ENCODE measurements around the gene UBTD2. TPM values are rescaled to one million over a fixed set of nuclear protein-coding genes. Genes with fewer than 3 reads are reported as not detected.

The UBTD2 gene
- total RNA-seq, 1 experiment from 2014 or later: 38.2 TPM

DNA sequence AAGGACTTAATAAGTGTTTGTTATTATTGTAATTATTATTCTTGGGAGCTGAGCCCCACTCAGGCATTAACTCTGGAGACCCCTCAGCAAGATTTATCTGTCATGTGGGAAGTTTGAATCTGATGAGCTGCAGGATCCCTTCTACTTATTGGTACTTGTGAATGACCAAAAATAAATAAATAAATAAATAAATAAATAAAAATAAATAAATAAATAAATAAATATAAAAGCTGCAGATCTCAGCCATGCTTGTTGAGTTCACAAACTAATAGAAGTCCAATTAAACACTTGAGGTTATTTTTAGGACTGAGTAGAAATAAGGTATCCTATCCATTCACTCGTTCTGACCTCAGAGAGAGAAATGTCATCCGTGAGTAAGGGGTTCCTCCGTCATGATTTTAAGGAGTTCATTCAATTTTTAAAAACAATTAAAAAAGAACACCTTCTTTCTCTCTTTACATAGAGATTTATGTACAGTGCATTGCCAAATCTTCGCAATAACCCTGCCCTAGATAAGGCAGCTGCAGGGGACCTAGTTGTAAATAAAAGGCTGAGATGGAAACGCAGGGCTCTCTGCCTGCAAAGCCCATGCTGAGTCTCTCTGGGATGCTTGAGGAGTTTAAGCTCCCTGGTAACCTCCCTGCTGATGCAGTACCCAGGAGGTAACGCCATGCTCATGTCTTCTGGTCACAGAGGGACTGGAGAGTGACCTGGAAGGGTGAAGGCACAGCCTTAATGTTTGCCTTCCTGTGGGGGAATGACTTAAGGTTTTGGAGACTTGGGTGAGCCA, 88.4 kb downstream of the UBTD2 start:
- no peak for DNase-seq (ENCODE audit: low spot score)

DNA sequence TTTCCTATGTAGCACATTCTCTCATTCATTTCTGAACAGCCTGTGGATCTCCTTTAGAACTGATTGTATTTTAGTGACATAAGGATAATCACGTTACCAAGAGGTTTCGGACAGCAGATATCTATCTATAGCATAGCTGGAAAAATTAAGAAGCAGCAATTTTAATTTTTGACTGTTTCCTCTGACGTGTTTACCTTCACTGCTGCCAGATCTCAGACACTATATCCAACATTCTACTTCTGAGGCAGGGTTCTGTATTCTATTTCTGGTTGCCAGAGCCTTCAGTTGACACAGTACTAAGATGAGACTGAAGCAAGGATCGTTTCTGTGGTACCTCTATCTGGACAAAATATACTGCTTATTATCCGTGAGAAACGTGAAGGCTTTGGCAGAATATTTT, 89.7 kb downstream of the UBTD2 start, which contains the start of gene EFCAB9:
TSS of gene EFCAB9 (plus strand) at position 301 of the 400 bp plus-strand sequence. CDS start at position 302, 1 bp downstream.
- DNase-seq (ENCODE audit: low spot score): no peak

DNA sequence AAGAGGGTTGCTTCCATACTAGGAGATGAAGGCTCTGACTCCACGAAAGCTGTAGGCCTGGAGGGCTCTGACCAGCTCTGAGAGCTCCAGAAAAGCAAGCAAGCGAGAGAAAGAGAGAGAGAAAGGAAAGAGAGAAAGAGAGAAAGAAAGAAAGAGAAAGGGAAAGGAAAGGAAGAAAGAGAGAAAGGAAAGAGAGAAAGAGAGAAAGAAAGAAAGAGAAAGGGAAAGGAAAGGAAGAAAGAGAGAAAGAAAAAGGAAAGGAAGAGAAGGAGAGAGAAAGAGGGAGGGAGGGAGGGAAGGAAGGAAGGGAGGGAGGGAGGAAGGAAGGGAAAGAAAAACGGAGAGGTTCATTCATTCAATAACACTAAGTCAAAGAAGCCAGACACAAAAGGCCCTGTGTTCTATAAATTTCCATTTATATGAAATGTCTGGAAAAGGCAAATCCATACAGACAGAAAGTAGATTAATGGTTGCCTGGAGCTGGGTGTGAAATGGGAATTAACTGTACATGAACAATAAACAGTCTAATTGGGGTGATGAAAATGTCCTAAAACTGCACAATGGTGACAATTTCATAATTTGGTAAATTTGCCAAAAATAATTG, 93.8 kb downstream of the UBTD2 start:
- no peak for DNase-seq (ENCODE audit: low spot score)

DNA sequence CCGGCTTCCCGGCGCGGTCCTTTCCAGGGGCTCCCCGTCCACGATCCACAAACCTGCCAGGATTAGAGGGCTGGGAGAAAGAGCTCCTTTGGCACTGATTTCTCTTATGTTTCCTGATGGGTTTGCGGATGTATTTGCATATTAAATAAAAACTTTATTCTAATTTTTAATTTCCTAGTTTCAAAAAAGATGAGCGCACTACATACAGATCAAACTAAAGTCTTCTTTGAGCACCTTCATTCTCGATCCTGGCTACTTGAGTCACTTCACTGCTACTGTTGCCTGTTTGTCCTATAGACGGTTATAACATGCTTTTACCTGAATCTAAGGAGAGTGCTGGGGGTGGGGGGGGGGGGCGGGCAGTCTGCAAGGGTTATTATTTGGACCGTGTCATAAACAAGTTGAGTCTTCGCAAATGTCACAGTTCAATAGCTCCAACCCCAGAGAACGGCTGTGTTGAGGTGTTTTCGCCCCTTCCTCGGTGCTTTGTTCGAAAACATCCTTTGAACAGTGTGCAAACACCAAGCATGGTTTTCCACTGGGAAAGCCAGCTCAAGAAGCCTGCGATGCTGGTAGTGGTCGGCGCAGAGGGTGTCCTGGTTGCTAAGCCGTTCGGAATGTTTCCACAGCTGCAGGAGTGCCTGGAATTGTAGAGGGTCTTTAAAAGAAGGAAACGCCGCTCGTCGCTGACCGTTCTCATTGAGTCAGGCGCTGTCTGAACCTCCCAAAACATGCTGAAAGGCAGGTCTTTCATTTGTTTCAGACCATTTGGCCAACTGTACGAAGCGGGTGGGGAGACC, 94.5 kb downstream of the UBTD2 start:
- no peak for DNase-seq (ENCODE audit: low spot score)

DNA sequence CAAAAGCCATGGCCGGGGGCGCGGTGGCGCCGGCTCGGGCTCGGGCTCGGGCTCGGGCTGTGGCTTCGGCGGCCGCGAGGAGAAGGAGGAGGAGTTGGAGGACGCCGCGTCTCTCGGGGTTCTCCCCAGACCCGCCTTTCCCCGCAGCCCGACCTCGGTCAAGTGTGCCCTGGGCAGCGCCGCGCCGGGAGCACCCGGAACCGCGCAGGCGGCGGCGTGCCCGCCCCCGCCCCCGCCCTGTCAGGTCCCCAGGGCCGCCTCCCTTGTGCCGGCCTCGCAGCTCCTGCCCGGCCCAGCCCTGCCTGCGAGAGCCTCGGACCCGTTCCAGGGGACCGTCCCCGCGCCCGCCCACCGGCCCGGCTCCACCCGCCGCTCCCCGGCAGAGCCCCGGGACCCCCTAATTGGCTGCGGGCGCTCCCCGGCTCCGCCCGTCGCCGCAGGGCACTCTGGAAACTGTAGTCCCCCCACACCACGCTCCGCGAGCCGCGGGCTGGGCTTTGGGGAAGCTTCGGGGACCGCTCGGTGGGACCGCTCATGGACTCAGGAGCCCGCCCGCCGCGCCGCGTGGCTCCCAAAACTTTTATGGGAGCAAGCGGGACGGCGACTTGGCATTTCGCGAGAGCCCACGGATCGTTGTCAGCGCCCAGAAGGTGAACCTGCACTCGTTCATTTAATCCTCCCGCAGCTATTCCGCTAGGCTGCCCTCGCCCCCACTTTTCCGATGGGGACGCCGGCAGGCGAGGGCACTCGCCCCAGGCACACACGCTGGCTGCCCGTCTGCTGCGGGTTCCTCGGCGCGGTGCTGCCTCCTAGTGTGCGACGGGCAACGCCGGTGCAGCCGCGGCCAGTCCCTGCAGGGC, 95.3 kb downstream of the UBTD2 start, which contains the start of gene STK10:
TSS of gene STK10 (minus strand) at position 192 of the 860 bp plus-strand sequence. CDS start at position 10, 182 bp downstream.
- DNase-seq (ENCODE audit: low spot score): peak; percentile 81

DNA sequence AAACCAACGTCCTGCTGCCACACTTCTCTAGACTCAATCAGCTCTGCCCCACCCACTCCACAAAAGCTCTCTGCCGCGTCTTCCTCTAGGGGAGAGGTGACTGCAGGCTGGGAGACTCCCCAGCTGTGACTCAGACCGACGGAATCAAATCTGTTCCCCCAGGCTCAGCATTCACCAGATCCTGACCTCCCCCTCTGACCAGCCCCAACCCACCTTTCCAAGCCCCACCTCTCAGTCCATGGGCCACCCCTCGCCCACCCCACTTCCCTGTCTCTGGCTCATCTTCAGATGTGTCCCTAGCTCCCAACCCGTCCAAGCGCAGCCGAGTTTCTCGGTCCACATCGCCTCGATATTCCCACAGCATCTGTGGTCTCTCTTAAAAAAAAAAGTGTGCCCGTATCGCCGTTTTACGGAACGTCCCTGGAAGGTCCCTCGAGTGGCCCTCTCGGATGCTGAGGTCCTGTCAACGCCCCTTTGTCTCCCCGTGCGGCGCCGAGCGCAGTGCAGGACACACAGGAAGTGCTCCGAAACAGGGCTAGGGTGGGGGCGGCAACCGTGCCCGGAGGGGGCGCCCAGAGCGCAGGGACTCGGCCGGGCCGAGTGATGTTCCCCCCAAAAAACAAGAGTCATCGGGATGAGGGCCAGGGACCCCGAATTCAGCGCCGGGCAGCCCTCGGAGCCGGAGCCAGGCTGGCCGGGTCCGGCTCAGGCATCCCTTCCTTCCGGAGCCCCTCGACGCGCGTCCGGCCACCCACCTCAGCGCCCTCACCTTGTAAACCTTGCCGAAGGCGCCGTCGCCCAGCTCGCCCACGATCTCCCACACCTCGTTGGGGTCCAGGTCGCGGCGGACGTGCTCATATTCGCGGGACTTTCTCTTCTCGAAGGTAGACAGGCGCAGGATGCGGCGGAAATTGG, 96.2 kb downstream of the UBTD2 start:
- peak; percentile 90 for DNase-seq (ENCODE audit: low spot score)

DNA sequence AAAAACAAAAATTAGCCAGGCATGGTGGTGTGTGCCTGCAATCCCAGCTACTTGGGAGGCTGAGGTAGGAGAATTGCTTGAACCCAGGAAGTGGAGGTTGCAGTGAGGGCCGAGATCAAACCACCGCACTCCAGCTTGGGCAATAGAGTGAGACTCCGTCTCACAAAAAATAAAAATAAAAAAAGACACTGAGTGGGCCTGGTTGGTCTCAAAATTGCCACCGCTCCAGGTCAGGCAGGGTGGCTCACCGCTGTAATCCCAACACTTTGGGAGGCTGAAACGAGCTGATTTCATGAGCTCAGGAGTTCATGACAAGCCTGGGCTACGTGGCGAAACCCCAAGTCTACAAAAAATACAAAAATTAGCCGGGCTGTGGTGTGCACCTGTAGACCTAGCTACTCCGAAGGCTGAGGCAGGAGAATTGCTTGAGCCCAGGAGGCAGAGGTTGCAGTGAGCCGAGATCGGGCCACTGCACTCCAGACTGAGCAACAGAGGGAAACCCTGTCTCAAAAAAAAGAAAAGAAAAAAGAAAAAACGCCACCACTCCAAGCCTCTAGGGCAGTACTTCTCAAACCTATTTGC, 97.4 kb downstream of the UBTD2 start:
- DNase-seq (ENCODE audit: low spot score): no peak

DNA sequence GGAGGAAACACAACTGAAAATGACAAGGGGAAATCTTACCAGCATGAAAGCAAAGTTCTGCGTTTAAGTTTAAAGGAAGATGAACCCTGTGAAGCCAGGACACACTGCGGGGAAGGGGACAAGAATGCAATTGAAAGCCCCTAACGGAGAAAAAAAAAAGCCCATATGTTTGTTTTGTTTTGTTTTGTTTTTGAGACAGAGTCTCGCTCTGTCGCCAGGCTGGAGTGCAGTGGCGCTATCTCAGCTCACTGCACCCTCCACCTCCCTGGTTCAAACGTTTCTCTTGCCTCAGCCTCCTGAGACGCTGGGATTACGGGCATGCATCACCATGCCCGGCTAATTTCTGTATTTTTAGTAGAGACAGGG, 98.5 kb downstream of the UBTD2 start:
- no peak for DNase-seq (ENCODE audit: low spot score)

DNA sequence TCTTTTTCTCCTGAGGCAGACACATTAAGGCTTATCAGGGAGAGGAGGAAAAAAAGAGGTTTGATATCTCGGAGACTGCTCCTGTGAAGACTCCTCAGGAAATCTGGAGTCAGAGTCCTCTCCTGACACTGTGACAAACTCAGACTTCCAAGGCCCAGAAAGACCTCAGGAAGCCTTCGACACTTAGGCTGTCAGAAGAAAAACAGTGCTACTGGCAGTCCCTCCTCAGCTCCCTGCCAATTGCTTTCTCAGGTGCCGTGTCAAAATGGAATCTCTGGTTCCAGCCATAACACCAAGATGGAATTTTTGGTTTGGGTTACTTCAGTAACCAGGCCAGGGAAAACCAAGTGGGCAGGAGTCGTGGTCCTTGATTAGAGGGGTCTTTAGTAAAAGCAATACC, 99.7 kb downstream of the UBTD2 start:
- no peak for DNase-seq (ENCODE audit: low spot score)

DNA sequence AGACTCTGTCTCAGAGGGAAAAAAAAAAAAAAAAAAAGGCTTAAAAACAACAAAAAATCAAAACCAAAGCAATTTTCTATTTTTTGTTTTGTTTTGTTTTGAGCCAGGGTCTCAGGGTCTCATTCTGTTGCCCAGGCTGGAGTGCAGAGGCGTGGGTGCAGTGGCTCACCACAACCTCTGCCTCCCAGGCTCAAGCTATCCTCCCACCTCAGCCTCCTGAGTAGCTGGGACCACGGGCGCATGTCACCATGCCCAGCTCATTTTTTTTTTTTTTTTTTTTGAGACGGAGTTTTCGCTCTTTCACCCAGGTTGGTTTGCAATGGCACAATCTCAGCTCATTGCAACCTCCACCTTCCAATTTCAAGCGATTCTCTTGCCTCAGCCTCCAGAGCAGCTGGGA, 101.3 kb downstream of the UBTD2 start:
- DNase-seq (ENCODE audit: low spot score): no peak

DNA sequence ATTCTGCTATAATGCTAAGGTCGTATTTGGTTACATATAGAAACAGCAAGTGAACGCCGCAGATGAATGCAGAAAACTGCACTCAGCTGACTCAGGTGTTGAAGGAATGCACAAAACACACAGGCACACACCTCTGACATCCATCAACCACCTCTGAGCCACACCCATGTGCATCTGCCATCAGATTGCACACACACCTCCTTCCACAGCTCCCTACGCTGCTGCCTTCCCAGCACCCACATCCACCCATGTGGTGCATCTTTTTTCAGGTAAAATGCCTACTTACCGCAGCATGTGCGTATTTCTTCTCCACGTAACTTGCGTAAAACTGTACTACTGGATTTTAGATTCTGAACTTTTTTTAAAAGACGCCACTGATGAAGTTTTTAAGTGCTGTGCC, 102.6 kb downstream of the UBTD2 start:
- DNase-seq (ENCODE audit: low spot score): no peak

DNA sequence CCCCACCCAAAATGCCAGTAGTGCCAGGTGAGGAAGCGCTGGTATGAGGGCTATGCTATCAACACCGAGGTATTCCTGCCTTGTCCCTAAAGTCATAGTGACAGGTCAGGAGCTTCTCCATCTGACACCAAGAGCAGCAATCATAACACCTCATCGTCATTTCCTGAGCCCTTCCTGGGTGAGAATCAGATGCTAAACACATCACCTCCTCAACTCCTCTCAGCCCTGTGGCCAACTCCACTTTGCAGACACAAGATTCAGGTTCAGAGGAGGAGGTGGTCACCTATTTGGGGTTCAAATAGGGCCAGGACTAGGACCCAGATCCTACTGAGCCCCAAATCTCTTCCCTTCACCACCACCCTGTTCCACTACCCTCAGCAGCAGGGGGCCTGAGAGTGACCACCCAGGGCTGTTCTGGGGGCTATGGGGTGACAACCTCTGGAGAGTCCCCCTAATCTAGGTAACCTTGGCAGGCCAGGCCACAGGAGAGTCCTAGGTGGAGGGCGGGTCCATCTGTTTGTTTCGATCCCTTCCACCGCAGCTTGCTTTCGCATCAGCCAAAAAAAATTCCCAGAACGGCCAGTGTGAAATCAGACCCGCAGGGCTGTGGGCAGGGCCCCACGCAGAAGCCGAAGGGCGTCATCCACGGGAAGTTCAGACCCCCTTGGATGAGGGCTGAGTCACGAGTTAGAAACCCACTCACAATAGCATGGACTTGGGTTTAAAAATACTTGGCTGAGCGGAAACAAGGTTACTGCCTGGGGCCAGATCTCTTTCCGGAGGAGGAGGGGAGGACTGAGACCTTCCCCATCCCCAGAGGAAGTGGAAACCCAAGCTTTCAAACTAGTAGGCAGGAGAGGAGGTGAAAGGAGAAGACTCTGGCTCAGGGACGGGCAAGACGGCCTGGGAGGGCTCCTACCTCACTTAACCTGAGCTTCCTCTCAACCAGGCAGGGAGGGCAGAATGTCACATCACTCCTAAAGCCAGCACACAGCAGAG, 104.3 kb downstream of the UBTD2 start:
- no peak for DNase-seq (ENCODE audit: low spot score)

DNA sequence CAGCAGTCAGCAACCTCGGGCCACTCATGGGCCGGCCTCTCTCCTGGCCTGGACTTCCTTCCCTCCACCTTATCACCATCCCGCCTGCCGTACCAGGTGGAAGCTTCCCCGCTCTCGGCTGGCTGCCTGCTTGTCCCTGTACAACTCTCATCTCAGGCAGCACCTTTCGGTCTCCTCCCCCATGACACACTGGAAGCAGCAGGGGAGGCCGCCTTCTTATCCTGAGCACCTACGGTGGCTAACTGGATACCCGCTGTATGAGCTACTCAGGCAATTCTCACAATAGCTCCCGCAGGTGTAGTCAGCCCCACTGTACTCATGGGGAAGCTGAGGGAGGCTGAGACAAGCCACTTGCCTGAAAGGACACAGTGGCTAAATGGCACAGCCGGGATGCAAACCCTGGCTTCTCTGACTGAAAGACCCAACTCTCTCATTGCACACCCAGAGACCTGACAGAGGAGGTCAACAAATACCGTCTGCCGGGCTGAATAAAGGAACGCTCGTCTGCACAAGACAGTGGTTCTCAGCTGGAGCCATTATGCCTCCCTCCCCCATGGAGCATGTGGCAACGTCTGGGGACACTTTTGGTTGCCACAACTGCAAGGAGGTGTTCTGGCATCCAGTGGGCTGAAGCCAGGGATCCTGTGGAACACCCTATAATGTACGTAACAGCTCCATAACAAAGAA, 105.1 kb downstream of the UBTD2 start:
- DNase-seq (ENCODE audit: low spot score): no peak

DNA sequence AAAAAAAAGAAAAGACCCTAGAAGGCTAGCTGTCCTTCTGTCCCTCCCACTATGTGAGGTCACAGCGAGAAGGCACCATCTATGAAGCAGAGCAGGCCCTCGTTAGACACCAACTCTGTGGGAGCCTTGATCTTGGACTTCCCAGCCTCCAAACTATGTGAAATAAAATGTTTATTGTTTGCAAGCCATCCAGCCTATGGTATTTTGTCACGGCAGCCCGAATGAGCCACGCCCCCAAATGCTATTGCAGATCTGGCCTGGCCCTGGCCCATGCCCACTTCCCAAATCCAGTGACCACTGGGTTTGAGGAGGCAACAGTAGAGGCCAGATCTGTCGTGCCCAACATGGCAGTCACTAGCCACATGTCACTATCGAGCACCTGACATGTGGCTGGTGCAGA, 106.4 kb downstream of the UBTD2 start:
- no peak for DNase-seq (ENCODE audit: low spot score)

DNA sequence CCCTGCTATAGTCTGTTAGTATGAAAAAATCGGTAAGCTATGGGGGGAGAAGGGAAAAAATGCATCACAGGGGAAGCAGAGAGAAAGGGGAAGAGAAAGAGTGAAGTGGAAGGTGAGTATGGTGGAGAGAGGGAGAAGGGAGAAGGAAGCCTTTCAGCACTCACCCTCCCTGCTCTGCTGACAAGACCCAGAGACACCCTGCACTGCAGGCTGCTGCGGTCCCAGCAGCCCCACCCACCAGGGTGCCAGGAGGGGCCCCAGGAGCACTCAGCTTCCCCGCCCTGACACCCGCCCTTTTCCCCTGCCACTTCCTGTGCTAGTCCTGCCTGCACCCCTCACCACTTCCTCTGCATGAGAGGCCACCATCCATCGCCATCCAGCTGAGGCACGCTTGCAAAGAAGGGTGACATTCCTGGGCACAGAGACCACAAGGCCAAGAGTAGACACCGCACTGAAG, 108.3 kb downstream of the UBTD2 start:
- peak; percentile 76 for DNase-seq (ENCODE audit: low spot score)

DNA sequence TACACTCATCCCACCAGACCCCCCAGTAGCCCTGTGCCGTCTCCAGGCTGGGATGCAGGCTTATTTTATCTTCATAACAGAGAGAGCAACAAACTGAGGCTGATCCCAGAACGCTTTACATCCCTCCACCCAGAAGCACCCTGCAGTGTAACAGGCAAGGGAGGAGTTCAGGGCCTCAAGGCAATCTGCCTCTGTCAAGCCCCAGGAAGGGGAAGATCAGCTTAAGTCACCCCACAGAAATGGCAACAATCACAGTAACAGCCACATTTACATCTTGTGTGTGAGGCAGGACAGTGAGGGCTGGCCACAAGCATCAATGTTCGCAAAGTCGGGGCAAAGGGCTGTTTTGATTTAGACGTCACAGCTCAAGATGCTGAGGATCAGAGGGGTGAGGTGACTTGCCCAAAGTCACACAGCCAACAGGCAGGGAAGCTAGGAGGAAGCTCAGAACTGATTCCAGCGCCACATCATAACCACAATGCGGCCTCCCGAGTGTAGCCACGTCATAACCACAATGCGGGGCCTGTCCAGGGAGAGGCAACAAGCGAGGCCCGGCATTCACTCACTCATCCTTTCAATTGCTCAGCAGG, 109.9 kb downstream of the UBTD2 start:
- DNase-seq (ENCODE audit: low spot score): peak; percentile 89

DNA sequence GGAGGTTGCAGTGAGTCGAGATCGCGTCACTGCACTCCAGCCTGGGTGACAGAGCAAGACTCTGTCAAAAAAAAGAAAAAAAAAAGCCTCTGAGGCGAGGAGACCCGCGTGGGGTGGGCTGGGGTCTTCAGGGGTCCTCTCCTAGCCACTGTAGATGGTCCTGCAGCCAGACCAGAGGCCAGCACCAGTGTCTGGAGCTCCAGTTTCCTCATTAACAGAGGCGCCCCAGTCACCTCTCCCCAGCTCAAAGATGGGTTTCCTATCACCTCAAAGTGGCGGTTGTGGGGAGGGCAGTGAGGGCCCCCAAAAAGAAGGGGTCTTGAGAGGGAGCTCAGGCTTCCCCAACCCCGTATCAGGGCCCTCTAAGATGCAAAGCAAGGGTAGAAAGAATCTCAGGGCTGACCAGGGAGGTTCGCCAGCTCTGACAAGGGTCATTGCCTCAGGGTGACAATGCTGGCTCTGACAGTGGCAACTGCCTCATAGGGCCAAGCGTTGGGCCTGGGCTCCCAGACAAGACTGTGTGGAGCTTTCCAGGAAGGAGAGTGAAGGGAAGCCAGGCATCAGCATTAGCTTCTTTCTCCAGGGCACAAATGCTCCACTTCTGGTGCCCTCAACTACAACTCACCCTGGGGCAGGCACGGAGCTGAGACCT, 110.5 kb downstream of the UBTD2 start:
- DNase-seq (ENCODE audit: low spot score): no peak

Measured in A172 (cell line).